Stimulated activated CD4-positive, alpha-beta T cell treated with anti-CD3 and anti-CD28 coated beads, TNF-alpha, amount 100 ng/mL, for 4 hours (primary cell): ENCODE measurements around the gene MYO1F.
"Not testable (repeated sequence)": the region's sequence is repeated elsewhere in the genome, so short reads cannot be mapped to it uniquely, and the experiment has no call there.

ENCODE experiments used
- DNase-seq, 3 experiments: peaks; one replicate each; pipeline ENCODE4 v3.0.0-alpha.2; 2020; ENCODE audit warnings: low read depth in 3 of 3

The MYO1F gene

DNA sequence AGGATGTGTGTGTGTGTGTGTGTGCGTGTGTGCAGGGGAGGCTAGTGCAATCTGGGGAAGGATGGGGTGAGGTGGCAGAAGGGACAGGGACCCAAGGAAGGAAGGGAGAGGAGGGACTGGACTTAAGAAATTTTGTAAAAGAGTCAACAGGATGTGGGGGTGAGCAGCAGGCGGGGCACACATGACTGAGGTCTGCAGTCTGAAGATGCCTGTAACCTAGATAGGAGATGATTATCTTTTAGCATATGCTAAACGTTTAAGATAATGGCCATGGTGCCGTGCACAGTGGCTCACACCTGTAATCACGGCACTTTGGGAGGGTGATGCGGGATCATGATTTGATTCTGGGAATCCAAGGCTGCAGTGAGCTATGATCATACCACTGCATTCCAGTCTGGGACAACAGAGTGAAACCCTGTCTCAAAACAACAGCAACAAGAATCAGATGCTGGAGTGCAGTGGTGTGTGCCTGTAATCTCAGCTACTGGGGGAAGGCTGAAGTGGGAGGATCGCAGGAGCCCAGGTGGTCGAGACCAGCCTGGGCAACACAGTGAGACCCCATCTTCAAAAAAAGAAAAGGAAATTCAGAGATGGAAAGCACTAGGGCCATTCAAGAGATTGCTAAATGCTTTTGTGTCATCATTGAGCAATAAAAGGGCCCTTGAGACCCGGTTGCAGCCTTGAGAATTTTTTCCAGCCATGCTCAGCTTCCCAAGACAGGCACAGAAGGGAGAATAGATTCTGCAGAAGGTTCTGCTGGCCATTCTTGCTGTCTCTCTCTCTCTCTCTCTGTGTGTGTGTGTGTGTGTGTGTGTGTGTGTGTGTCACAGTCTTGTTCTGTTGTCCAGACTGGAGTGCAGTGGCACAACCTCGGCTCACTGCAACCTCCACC is 59.4 kb downstream of the MYO1F start:
- DNase-seq: no peak

DNA sequence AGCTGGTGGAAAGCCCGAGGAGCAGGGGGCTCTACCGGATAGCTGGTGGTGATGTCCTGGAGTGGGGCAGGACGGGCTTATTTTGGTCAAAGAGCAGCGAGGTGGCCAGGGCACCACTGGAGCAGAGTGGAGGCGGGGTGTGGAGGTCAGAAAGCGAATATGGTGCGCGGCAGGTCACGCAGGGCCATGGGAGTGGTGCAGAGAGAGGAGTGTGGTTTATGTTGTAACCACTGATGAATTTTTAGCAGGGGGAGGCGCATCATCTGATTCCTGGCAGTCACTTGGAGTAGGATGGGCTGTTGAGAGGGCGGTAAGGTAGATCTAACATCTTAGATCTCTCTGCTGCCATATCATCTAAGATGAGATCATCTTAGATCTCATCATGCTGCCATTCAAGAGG is 61.9 kb downstream of the MYO1F start:
- DNase-seq: peak in 1 of 3 experiments; percentile 37

DNA sequence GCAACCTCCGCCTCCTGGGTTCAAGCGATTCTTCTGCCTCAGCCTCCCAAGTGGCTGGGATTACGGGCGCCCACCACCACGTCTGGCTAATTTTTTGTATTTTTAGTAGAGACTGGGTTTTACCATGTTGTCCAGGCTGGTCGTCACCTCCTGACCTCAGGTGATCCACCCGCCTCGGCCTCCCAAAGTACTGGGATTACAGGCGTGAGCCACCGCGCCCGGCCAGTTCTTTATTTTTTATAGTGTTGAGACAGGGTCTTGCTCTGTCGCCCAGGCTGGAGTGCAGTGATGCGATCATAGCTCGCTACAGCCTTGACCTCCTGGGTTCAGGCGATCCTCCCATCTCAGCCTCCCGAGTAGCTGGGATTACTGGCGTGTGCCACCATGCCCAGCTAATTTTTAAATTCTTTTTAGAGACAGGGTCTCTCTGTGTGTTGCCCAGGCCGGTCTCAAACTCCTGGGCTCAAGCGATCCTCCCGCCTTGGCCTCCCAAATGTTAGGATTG is 62.7 kb downstream of the MYO1F start:
- not testable (repeated sequence) for DNase-seq

DNA sequence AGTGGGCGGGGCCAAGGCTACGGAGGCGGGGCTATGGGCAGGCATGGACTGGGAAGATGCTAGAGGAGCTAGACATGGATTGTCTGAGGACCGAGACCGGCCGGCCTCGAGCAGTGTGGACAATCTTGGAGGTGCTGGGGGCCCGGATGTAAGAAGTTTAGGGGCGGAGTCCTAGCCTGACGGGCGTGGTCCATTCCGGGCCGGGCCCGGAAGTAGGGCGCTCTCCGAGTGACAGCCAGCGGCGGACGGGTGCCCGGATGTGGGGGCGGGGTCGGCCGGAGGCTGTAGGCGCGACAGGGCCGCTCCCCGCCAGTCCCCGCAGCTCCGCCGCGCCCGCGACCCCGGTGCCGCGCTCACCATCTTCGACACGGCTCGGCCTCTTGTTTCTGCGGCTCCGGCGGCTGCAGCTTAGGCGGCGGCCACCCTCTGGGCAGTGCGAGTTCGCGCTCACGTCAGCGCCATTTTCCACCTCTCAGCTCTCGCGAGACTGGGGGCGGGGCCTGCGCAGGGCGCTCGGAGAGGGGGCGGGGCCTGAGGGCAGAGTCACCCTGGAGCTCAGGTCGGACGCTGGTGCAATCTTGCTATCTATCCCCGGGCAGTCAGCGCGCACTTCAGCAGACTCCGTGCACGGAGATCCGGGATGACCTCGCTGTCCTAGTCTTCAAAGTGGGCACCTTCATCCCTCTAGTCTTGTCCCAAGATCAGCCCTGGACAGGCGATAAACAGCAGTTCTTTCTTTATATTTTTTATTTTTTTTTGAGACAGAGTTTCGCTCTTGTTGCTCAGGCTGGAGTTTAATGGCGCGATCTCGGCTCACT is 63.3 kb downstream of the MYO1F start, which contains the start of gene ZNF414:
Gene ZNF414, minus strand, starts transcription at position 481 of the 818 bp plus-strand sequence. Its CDS starts 121 bp downstream, at position 360.
- peak; percentile 94 to 99 (median 96) for DNase-seq

DNA sequence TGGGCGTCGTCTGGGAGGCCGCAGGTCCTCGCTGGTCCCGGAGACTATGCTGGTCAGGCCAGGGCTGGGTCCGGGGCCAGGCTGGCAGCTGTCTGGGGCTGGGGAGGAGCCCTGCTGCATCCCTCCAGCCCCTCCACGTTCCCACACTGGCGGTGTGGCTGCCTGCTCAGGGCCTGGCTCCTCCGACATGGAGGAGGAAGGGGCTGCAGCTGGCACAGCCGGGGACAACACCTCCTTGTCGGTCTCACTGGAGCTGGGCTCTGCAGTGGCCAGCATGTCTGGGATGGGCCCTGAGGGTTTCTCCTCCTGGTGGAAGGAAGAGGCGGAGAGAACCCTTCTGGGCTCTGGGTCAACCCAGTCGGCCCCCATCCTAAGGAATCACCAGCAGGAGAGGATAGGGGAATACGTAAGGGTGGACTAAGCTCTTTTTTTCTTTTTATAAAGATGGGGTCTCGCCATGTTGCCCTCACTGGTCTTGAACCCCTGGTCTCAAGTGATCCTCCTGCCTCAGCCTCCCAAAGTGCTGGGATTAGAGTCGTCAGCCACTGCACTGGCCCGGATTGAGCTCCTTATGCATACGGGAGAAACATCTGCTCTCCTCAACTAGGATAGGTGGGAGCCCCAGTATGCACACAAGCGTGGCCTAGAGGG is 64.1 kb downstream of the MYO1F start:
- DNase-seq: no peak

DNA sequence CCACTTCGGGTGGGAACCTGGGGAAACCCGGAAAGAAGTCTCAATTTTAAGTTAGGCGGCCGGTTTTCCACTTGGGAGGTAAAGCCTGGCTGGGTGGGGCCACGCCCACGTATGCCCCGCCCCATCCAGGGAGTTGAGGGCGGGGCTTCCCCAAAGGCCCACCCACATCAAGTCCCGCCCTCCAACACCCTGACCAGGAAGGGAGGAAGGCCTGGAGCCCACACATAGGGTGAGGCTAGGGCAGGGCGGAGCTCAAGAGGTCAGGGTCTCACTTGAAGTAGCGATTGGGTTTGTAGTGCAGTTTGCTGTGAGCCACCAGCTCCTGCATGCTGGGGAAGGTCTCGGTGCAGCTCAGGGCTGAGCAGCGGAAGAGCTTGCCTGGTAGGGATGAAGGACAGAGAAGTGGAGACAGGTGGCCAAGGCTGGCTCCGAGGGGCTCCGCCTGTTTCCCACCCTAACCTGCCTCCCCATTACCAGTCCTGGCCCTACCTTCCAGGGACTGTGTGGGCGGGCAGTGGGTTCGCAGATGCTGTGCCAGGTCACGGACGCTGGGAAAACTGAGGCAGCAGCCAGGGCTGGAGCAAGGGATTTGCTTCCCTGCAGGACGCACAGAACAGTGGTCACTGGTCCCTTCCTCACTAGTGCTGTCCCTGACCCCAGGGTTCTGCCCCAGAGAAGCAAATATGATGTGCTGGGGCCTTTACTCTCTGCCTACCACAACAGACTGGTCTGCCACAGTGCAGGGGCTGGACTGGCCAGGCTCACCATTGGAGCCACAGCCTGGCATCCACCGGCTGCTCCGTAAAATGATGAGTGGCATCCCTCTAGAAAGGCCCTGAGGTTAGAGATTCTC is 64.9 kb downstream of the MYO1F start:
- no peak for DNase-seq

DNA sequence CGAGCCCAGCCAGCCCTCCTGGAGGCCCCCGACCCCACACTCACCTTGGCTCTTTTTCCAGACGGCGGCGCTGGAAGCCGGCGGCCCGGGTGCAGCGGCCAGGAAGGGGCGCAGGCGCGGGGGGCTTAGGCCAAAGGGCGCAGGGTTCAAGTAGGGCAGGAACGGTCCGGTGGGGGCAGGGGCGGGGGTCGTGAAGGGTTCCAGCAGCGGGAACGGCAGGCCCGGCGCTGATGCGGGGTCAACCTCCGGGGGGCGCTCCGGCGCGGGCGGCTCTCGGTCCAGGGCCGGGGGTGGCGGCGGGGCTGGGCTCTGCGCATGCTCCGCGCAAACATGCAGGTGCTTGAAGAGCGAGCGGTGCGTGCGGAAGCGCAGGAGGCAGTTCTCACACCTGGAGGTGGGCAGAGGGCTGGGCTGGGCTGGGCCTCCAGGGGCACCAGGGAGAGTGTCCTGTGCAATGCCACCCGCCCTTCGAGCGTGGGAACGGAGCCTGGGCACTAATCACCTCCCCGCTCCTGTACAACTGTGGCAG is 65.6 kb downstream of the MYO1F start:
- no peak for DNase-seq

DNA sequence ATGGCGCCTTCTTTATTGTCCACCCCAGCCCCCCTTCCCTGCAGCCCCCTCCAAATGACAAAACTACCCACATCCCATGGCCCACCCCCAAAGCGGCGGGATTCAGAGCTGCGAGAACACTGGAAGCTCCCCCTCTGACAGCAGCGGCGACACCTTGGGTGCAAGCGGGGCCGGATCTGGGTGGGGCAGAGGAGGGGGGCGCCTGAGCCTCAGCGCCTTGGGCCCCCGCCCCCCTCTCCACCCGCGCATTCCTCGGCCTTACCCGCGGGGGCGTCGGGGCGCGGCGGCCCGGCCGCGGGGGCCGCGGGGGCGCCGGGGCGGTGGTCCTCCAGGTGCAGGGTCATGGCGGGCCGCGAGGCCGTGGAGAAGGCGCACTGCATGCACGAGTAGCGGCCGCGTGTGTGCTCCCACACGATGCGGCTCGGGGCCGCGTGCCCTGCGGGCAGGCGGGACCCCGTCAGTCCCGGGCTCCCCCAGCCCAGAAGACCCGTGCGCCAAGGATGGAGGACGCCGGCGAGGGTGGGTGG is 66.6 kb downstream of the MYO1F start:
- DNase-seq: no peak

DNA sequence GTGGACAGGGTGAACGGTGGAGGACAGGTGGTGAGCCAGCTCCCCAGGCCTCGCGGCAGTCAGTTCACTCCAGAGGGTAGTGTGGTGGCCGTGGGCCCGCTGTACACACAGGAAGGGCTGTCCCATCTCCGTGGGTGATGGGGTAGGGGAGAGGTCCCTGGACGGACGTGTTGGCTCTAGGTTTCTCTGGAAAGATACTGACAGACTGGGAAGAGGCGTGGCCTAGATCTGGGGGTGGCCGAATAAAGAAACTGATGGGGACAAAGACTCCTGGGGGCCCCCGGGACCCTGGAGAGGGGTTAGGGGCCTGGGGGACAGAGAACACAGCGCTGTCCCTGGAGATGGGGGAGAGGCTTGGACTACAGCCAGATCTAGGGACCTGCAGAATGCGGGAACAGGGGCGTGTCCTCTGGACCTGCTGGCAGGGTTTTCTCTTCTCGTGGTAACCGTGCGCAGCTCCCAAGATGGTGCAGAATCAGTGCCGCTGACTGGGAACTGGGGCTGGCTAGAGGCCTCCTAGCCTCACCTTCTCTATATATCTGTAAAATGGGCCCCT is 70.8 kb downstream of the MYO1F start:
- no peak for DNase-seq

DNA sequence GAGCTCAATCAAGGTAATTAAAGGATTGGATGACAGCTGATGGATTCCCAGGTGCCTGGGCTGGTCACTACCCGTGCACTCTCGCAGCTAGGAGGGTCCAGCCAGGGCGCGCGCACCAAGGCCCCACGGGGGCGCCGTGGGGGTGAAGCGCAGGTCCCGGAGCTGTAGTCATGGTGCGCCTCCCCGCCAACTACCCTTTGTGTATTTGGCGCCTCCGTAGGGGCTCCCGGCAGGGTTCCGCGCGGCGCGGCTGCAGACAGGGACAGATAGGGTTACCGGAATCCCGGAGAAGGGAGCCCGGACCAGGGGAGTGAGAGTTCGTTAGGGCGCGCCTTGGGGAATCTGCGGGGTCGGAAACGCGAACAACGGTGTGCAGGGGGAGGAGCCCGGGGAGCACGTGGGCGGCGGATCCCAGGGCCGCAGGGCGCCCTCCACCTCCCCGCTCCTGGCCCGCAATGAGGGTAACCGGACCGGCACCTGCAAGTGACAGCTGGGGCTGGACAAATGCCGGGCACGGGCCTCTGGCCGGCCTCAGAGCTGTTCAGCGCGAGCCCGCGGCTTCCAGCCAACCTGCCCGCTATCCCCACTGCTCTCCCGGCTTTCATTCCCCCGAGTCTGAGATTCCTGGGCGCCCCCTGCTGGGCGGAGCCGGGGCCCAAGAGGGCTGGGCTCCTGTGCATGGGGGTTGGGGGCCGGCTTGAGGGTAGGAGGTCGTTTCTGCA is 71.4 kb downstream of the MYO1F start:
- DNase-seq: peak; percentile 55 to 70 (median 57)

DNA sequence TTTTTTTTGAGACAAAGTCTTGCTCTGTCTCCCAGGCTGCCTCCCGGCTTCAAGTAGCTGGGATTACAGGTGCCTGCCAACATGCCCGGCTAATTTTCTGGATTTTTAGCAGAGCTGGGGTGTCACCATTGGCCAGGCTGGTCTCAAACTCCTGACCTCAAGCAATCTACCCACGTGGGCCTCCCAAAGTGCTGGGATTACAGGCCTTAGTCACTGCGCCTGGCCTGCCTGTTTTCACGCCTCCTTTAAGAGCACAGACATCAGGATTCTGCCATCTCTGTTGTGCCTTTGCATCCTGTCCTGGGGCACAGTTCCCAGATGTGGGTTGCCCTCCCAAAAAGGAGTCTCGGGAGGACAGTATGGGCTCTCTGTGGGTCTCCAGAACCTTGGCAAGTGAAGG is 72.3 kb downstream of the MYO1F start:
- no peak for DNase-seq

DNA sequence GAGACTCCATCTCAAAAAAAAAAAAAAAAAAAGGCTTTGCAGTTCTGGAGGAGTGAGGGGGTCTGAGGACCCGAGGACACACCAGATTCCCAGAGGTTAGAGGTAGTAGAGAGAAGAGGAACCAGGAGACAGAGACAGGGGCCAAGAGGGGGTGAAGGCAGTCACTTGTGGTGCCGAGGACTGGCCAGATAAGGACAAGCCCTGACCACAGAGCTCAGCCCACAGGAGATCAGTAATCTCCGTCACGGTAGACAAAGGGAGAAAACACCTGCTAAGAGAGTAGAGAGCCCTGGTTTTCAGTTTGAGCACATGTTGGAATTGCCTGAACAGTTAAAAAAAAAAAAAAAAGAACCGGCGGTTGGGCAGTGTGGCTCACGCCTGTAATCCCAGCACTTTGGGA is 73.1 kb downstream of the MYO1F start:
- no peak for DNase-seq

DNA sequence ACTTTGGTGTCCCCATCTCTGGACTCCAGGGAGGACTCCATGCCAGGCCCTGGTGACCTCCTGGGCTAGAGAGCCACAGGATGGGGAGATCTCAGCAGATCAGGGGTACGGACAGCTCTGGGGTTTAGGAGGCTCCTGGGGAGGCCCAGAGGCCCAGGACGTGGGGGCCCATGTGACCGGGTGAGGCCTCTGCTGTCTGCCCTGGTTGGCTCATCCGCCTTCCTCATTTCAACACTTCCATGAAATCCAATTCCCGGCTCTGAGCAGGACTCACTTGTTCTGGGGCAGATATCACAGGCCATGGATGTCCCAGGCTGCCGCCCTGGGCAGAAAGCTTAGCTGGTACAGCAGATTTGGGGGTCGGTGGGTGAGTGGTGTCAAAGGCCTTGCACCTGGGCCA is 73.7 kb downstream of the MYO1F start:
- no peak for DNase-seq

DNA sequence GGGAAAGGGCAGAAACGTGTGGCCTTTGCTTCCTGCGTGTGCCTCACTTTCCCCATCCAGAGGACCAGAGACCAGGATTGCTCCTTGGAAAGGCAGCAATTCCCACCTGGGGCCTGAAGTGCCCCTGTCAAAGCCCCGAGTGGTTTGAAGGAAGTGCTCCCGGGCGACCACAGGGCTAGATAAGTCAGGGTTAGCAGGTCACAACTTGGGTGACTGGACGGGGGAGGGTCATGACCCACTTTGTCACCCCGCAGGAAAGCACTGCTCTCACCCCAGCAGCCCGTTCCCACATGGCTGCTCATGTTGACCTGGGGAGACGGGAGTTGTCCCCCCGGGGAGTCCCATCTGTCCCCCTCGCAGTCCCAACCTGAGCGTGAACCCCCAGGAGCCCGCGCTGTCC is 75.3 kb downstream of the MYO1F start:
- no peak for DNase-seq

DNA sequence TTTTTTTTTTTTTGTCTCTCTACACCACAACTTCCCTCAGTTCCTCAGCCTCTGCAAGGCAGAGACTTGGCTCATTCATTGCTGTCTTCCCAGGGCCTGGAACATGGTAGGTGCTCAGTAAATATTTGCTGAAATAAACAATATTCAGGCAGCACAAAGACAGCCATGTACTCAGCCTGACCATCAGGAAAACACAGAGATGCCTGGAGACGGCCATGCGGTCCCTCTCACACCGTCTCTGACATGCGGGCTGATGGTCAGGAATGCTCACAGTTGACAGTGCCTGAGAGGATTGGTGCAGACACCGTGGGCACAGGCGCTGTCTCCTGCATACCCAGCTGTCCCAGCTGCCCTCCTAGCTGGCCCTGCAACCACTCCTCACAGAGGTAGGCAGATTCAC is 75.7 kb downstream of the MYO1F start:
- no peak for DNase-seq

DNA sequence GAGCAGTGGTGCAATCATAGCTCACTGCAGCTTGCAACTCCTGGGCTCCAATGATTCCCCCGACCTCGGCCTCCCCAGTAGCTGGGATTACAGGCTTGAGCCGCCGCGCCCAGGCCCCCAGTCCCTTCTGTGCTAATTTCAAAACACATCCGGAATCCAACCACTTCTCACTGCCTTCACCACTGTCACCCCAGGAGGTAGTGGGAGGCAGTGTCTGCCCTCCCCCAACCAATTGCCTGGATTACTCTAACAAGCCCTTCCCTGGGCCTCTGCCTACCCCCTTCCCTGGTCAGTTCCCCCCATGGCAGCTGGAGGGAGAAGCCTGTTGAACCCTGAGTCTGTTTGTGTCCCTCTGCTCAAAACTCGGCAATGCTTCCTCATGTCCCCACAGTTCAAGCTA is 77.1 kb downstream of the MYO1F start:
- no peak for DNase-seq

DNA sequence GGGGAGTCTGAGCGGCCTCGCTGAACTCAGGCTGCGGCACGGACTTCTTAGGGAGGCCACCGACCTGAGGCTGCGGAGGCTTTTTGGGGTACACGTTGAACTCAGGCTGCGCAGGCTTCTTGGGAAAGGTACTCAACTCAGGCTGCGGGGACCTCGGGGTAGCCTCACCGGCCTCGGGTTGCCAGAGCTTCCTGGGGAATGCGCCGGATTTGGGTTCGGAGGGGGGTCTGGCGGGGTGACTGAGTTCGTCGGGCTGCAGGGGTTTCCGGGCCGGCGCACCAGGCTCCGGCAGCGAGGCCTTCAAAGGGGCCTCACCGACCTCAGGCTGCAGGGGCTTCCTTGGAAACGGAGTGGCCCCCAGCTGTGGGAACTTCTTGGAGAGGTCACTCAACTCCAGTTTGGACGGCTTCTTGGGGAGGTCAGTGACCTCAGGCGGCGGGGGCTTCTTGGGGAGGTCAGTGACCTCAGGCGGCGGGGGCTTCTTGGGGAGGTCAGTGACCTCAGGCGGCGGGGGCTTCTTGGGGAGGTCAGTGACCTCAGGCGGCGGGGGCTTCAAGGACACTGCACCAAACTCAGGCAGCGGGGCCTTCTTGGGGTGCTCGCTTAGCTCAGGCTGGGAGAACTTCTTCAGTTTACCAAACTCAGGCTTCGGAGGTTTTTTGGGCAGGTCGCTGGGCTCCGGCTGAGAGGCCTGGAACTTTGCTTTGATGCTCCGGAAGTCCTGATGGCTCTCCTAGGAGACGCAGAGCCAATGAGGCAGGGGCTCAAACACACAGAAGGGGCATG is 78.0 kb downstream of the MYO1F start:
- DNase-seq: no peak

DNA sequence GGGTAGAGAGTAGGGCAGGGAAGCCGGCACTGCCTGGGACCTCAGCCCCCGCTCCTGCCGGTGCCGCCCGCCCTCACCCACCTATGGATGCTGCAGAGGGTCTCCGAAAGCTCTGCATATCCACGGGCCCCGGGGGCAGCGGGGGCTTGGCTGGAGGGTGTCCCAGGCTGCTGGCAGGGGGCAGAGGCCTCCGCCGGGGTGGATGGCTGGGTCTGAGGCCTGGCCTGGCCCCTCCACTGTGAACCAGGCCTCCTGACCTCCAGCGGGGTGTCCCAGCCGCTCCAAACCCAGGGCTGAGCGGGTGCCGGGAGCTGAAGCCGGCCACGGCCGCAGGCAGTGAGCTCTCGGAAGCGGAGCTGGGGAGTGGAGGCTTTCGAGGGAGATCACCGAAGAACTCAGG is 78.9 kb downstream of the MYO1F start:
- no peak for DNase-seq

DNA sequence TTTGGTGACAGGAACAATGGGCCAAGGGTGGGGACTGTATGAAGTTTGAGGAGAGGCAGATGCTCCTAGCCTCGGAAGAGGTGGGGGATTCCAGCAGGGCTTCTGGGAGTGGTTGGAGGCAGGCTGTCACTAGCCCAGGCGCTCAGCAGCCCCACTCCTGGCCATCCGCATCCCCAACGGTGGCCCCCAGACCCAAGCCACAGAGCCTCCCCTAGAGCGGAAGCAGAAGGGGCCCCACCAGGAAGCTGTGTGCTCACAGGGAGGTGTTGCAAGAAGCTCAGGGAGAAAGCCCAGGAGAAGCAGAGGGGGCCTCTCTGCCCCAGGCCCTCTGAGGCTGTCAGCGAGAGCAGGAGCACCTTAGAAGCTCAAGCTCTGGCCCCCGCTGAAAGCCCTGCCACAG is 83.1 kb downstream of the MYO1F start:
- no peak for DNase-seq
